Skin of body (tissue), 2 donors: ENCODE measurements around the gene RASGRF1. TPM values are rescaled to one million over a fixed set of nuclear protein-coding genes. Genes with fewer than 3 reads are reported as not detected.

Source experiments
- DNase-seq: peaks from one replicate; lab custom pipeline; 2025; lab: John Stamatoyannopoulos, UW
- total RNA-seq: library from RNA; depleted of rRNA; stranded (reverse); fragments of >200 nt; gene quantifications from one replicate; pipeline ENCODE4 v1.2.3, GENCODE V29; 2014

RASGRF1 gene
- total RNA-seq, 1 donor from 2014 or later = 0.30 TPM

DNA sequence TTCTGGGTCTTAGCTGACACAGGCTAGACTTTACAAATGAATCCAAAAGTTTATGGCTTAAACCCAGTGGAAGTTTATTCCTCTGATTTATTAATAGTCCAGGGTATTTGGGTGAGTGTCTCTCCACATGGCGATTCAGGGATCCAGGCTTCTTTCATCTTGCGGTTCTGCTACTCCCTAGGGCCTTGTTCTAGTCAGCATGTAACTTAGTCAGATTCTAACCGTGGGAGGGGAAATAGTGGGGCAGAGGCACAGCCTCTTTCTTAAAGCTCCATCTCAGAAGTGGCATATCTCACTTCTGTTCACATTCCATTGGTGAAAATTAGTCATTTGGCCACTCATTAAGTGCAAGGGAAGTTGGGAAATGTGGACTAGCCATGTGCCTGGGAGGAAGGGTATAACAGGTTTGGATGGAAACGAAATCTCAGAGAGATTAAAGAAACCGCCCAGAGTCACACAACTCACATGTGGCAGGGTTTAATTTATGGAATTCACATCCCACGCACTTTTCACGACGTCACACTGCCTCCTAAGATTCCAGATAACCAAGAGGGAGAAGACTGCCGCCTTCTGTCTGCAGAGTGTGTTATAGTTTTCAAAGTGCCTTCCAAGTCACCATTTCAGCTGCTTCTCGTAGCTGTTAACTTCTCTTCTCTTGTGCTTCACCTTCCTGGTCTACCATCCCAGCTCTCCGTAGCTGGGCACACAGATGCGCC lies 11.4 kb upstream of the RASGRF1 start:
- no peak for DNase-seq

DNA sequence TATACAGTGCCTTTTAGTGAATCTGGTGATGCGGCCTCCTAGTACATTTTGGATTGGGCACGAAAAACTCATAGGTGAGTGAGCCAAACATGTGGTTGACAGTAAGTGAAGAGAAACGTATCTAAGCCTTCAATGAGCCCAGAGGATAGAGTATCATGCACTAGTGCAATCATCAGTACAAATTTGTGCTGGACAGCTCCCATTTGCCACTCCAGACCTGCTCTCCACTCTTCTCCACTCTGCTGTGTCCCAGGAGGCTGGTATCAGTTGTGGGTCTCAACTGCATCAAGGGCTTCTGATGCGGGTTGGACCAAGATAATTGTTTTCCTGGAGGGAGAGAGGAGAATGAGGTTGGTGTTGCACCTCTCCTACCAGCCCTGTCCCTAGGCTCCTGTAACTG lies 9.1 kb upstream of the RASGRF1 start:
- no peak for DNase-seq

DNA sequence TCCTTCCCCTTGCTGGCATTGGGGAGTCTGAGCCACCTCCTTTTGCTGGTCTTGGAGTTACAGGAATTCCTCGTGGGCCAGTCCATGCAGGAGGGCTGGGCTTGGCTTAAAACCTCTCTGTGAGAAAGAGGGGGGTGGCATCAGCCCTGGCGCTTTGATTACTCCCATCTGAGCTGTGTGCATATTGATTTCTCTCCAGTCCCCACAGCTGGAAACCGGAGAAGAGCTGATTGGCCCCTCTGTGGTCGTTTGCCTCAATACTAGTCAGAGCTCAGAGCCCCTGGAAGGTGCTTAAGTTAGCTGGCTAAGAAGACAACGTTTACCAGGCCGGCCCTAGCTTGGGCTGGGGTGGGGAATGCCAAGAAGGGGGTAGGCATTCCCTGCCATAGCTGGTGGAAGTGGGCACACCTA lies 4.0 kb upstream of the RASGRF1 start:
- no peak for DNase-seq

DNA sequence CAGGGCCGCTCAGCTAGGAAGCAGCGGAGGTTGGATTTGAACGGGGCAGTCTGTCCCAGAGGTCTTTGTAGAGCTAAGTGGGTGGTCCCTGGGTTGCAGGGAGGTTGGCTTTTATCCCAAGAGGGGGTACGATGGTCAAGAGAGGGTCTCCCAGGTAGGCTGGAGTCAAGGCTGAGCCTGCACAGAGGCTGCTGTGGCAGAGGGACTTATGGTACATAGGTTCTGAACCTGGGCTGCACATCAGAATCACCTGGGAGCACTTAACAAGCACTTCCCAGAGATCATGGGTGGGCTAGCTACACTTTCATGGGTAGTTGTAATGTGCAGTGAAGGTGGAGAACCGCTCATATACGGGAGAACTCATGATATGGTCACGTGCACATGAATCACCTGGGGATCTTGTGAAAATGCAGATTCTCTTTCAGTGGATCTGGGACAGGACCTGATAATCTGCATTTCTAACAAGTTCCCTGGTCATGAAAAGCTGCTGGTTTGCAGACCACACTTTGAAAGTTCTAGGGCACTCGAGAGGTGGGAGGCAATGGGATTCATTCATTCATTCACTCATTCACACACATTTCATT lies 2.9 kb upstream of the RASGRF1 start:
- no peak for DNase-seq

DNA sequence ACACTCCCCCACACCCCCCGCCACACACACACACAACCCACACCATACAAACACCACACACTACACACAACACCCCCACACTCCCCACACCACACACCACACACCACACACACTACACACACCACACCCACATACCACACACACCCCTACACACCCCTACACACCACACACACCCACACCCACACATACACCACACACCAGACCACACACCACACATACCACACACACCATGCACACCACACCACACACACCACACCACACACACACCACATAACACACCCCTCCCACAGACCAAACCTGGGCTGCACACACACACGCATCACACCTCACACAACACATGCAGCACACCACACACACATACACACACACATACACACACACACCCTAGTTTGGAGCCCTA lies 1.8 kb upstream of the RASGRF1 start:
- no peak for DNase-seq

DNA sequence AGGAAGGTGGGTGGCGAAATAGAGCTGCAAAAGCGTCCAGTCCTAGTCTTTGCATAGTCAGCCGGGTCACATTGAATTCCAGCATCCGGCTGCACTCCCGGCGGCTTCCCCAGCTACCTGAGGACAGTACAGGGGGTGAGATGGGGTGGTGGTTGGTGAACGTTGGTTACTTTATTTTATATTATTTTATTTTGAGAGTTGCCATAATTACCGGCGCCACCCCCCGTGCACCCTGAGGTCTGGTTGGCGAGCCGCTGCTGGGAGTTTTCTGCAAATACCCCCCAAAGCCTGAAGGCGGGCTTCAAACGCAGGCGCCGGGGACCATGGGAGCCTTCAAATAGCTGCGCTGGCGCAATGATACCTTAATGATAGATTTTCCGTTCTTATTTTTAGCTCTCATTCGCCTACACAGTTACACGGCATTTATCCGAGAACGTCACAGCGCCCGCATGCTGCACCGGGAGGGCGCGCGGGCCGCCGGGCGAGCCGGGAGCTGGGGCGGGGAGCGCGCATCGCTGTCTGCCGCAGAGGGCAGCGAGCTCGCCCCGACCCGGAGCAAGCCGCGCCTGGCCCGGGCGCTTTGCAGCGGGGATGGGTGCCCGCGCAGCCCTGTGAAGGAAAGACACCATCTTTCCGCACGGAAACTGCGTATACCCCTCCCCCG lies 756 bp upstream of the RASGRF1 start:
- no peak for DNase-seq

DNA sequence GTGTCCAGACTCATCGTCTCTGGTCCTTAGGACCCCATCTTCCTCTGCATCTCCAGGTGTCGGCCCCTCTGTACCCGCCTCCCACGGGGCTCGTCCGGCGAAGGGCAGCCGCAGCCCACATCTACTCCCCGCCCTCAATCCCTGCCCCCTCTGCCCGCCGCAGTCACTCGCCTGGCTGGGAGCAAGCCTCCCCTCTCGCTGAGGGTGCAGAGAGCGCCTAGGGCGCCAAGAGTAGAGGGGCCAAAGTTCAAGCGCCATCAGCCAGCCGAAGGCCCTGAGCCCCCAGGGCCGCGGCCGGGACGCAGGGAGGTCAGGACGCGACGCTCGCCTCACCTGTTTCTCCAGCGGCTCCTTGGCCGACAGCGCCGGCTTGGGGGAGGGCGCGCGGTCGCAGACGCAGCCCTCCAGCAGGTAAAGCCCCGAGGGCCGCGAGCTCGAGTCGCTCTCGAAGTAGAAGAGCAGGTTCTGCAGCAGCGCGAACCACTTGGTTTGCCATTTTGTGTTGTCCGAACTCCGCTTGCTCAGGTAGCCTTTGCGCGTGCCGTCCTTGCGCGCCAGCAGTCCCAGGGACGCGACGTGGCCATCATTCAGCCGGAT lies 592 bp downstream of the RASGRF1 start:
- DNase-seq = no peak

DNA sequence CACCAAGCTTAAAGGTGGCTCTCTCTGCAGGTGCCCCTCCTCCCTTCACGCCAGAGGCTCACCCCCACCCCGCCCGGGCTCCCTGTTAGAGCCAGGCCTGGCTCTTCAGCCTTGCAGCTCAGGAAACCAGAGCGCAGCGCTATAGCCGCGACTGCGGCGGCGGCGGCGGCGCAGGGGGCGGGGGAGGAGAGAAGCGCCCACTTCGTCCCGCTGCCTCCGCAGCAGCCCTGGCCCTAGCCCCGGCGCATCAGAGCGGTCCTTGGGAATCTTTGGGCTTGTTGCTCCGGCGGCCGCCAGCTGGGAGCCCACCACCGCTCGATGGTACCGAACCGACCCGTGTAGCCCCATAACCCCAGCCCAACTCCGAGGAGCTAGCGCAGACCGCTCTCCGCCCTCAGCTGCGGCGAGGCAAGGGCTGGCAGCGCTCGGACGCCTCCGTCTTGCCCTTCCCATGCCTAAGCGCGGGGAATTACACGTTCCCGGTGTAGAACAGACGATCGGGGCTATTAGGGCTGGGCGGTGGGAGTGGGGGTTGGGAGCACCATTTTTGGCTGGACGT lies 1.2 kb downstream of the RASGRF1 start:
- no peak for DNase-seq

DNA sequence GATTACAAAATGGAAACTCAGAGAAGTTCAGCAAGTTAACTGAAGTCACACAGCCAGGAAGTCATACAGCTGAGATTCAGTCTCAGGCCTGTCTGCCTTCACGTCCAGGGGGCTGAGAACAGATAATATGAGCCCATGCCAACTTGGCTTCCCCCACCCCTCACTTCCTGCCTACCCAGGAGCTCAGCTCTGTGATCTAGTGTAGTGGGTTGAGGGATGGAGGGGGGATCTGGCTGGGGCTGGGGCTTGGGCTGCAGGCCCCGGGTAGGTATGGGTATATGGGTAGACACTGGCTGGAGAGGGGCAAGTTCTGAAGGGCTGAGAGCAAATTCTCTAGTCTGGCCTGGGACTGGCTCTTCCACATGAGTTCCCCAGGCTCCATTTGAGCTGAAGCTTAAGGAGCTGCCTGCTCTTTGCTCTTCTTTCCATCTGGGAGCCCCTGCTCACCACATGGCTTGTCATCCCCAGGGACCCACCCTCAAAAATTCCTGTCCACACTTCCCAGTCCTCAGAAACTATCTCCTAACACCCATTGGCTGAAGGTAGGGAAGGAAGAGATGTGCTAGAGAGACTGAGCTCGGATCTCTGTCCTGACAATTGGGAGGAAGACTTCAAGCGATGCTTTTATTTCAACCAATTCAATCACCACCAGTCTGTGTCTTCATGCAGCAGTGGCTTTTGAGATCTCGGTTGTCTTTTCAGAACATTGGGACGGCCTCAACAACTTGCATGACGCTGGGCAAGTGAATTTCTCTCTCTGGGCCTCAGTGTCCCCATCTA lies 2.0 kb downstream of the RASGRF1 start:
- DNase-seq = no peak

DNA sequence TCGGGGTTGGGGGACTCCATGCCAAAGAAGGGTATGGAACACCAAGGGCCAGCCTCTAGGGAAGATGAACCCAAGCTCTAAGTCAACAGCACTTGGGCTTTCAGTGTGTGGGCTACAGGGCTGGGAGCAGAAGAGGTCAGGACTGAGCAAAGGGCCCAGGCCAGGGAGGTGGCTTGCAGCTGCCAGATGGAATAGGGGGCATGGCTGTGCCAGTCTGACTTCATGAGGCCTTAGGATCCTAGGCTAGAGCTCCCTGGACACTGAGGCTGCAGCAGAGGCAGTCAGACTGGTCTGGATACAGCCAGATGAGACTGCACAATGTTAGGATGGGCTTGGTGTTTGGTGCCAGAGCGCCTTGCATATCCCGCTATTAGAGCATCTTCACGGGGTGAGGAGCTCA lies 3.8 kb downstream of the RASGRF1 start:
- DNase-seq = no peak

DNA sequence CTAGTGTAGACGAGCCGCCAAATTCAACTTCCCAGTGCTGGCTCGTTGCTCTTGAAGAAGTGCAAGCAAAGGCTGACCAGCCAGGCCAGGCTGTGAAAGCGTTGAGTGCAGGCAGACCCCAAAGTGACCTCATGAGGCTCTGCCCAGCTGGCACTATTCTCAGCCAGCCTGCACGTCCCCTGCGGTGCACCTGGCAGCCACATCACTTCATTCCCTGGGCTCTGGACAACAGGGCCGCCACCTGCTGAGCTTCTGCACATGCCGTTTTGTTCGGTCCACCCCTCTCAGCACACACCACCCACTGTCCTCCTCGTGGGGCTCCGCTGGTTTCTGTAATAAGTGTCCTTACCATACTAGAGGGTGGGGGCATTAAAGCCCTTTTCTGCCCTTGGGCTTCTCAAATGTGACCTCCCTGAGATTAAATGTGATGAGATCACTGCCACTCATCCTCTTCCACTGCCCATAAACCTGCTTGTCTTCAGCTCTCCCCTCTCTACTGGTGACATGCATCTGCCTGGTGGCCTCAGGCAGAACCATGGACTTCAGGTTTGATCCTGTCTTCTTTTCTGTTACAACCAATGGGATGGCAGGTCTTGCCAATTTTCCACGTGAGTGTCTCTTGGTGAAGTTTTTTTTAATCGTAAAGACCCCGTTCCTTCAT lies 6.1 kb downstream of the RASGRF1 start:
- no peak for DNase-seq

DNA sequence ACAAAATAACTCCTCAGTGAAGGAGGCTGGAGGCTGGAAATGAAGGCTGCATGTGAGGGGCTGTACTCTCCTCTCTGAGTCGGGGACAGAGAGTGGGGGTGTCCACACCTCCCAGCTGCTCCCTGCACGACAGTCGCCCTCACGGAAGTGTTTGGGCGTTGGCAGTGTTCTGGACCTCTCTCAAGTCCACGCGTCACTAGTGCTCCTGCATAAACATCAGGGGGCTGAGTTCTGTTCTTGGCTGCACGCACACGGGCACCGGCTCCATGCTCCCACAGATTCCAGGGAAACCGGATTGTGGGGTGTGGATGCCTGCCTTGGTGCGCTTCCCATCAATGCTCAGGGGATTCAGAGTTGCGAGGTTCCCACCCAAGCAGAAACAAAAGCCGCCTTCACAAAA lies 7.4 kb downstream of the RASGRF1 start:
- DNase-seq = no peak

DNA sequence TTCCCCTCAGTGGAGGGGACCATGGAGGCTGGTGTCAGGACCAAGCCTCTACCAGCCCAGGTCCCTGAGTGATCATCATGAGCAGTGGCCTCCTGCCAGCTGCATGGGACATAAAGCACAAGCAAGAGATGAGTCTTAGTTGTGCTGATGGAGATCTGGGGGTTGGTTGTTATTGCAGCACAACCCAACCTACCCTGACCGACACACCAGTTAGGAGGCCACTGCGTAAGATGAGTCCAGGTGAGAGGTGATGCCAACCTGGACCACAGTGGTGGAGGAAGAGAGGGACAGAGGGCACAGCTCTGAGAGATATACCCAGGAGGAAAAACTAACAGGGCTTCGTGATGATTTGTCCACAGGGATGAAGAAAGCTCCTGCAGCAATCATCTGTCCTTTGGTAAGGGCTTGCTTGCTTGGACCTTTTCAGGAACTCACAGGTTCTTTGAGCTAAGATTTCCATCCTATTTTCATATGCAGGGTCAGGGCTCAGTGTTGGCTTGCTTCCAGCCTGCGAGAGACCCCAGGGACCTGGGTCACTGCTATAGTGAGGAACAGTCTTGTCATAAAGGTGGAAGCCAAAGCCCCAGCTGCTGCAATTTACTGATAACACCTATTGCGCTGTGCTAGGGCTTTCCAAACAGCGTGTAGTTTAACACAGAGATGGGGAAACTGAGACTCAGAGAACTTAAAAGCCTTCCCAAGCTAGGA lies 8.1 kb downstream of the RASGRF1 start:
- DNase-seq = no peak

DNA sequence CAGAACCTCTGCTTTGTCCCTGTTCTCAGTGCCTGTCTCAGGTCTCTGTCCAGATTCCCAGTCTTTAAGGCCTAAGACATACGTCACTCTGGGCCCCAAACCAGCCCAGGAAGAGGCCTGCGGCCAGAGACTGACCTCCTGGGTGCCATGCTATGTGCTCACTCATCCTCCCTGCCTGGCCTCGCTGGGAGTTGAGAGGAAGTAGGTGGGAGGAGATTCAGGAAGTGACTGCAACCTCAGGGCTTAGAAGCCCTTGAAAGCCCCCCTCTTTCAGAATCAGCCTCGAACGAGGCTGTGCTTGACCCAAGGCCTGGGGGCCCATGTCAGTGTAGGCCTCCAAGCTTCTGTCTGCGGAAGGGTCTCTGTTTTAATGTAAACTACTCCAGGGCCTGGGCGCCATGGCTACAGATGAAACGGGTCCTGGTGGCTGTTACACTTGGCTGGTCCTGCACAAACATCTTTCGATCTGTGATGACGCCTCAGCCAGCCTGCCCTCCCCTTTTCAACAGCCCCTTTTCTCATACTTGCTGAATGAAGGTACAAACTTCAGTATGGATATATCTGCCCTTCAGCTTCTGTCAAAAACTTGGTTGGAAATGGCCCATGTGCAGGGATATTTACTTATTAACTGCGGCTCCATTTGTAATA lies 11.7 kb downstream of the RASGRF1 start:
- no peak for DNase-seq

DNA sequence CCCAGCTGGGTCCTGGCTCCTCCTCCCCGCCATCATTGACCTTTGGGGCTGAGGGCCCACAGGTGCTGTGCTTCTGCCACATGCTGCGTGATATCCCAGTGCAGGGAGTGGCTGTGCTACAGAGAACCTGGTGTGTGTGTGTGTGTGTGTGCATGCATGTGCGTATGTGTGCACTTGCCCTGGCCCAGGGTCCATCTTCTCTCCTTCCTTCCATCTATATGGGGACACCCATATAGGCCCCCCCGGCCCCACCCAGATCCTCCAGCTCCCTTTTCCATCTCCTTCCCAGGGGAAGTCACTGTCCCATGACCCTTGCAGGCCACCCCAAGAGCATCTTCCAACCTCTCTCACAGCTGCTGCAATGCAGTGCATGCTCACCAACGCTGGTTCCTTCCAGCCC lies 12.6 kb downstream of the RASGRF1 start:
- no peak for DNase-seq

DNA sequence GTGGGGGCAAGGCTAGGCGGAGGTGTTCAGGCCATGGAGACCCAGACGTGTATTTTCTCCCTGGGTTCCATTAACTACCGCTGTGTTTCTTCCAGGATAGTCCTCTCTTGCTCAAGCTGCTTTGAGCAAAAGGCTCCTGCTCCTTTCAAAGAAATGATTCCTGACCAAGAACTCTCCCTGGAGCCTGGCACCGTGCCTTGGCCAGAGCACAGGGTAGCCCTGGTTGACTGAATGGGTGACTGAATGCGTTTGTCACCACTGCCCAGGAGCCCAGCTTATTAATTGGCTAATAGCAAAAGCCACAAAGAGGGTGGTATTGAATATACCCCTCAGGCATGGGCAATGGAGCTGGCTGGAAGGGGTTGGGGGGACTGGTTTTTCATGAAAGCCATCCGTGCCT lies 13.9 kb downstream of the RASGRF1 start:
- DNase-seq = no peak

DNA sequence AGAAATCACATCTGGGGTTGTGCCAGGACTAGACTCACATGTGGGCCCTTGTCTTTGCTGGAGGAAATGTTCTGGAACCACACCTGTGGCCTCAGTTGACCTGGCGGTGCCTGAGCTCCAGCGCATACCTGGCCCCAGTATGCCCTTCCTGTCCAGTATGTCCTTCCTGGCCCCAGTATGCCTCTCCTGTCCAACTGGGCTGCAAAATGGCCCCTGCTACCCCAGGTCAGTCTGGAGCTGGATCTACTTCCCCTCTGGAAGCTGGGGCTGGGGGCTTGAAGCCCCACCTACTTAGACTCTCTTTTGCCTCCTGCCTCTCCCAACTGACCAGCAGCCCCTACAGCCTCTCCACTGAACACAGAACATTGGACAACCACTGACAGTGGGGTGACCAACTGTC lies 15.3 kb downstream of the RASGRF1 start:
- DNase-seq = no peak

DNA sequence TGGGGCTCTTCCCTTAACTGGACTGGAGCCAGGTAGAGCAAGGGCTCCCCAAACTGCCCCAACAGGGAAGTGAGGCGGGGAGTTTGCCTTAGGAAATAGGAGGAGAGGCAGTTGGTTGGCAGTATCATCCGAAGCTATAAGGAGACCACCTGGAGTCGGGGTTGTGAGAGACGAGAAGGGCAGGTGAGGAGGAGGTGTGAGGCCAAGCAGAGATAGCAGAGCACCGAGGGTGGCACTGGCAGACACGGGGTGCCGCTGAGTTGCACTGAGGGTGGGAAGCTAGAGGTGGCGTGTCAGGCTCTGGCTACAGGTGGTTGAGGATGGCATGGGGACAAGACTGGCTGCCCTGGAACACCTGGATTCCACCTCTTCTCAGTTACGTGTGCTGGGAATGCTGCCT lies 17.2 kb downstream of the RASGRF1 start:
- DNase-seq = no peak

DNA sequence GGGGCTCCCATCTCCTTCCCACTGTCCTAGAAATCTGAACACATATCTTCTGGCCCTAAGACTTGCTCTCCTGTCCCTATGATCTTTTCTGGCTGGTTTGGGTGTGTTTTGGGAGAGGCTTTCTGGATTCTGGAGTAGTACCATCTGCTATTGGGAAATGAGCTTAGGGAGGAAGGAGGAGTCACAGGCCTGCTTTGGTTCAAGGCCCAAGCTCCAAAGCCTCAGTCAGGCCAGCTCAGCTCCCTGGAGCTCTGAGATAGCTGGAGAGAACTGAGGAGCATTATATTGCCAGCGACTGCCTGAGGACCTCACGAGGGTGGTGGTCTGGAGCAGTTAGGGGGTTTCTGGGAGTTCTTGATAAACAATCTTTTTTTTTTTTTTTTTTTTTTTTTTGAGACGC lies 18.7 kb downstream of the RASGRF1 start:
- peak; percentile 49 for DNase-seq

DNA sequence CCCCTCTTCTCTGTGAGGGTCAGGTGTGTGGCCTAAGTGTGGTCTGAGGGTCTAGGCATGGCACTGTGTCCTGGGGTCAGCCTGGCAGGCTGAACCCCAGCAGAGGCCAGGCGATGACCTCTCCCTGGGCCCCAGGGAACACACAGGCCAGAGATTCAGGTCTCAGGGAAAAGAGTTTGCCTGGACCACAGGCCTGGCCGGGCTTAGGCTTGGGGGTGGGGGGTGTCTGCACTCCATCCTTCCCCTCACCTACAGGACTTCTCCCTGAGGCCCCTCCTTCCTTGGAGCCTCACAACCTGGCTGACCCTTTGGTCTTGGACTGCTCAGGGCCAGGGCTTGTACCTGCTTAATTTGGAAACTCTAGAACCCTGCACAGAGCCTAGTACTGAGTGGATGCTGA lies 21.8 kb downstream of the RASGRF1 start:
- no peak for DNase-seq
